ENCODE data around the gene CENPVL2.

DNA sequence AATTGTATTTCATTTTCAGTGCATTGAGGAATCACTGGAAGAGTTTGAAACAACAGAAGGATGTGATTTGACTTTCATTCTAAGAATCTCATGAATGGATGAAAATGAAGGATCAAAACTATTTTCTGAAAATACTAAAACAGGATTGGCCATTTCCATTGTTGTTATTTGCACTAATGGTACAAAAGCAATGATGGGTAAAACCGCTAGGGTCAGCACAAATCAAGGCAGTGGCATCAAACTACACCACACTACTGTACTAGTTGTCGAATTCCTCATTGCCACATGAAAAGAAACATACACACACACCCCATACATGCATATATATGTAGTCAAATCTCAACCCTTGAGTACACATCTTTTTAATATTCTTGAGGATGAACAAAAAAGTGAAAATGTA, 39.3 kb downstream of the CENPVL2 start:
- TF ChIP-seq CHD2 (IDR thresholded peaks at IDR 0.05; ENCODE audit: low read length): no peak
- TF ChIP-seq POLR2AphosphoS5 (IDR thresholded peaks at IDR 0.05; ENCODE audit: low read depth, low read length): no peak
- TF ChIP-seq, protein P1, sequence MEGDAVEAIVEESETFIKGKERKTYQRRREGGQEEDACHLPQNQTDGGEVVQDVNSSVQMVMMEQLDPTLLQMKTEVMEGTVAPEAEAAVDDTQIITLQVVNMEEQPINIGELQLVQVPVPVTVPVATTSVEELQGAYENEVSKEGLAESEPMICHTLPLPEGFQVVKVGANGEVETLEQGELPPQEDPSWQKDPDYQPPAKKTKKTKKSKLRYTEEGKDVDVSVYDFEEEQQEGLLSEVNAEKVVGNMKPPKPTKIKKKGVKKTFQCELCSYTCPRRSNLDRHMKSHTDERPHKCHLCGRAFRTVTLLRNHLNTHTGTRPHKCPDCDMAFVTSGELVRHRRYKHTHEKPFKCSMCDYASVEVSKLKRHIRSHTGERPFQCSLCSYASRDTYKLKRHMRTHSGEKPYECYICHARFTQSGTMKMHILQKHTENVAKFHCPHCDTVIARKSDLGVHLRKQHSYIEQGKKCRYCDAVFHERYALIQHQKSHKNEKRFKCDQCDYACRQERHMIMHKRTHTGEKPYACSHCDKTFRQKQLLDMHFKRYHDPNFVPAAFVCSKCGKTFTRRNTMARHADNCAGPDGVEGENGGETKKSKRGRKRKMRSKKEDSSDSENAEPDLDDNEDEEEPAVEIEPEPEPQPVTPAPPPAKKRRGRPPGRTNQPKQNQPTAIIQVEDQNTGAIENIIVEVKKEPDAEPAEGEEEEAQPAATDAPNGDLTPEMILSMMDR (IDR thresholded peaks at IDR 0.05; ENCODE audit: control extremely low read depth in 1 of 3, insufficient read depth in 1 of 3, low read depth in 1 of 3, low read length in 3 of 3): no peak
- no peak for TF ChIP-seq HDAC2 (IDR thresholded peaks at IDR 0.05; ENCODE audit: borderline replicate concordance in 1 of 2, low read depth in 2 of 2, low read length in 2 of 2)
- no peak for TF ChIP-seq TAF1 (IDR thresholded peaks at IDR 0.05; ENCODE audit: low read depth, low read length)
- no peak for TF ChIP-seq EZH2 (IDR thresholded peaks at IDR 0.05; ENCODE audit: low read depth, low read length, severe bottlenecking)
- no peak for TF ChIP-seq FOSL1 (IDR thresholded peaks at IDR 0.05; ENCODE audit: insufficient read depth, low read depth, low read length)
- no peak for TF ChIP-seq POLR2A (IDR thresholded peaks at IDR 0.05; ENCODE audit: control extremely low read depth in 1 of 2, low read depth in 2 of 2, low read length in 2 of 2)
- TF ChIP-seq, protein P2, sequence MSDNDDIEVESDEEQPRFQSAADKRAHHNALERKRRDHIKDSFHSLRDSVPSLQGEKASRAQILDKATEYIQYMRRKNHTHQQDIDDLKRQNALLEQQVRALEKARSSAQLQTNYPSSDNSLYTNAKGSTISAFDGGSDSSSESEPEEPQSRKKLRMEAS (IDR thresholded peaks at IDR 0.05): no peak
- TF ChIP-seq RXRA (IDR thresholded peaks at IDR 0.05; ENCODE audit: insufficient read depth, low read depth, low read length): no peak
